HG03571 (cell line): ENCODE results near the gene BIN1.
A peak's percentile ranks its signal among the peaks of the same experiment; 100 is the strongest.

Source experiments
- ATAC-seq: cut with Tn5 transposase; IDR thresholded peaks from one replicate; pipeline ENCODE4 v1.9.1; 2021; ENCODE audit not compliant: unreplicated experiment

Gene BIN1, protein sequence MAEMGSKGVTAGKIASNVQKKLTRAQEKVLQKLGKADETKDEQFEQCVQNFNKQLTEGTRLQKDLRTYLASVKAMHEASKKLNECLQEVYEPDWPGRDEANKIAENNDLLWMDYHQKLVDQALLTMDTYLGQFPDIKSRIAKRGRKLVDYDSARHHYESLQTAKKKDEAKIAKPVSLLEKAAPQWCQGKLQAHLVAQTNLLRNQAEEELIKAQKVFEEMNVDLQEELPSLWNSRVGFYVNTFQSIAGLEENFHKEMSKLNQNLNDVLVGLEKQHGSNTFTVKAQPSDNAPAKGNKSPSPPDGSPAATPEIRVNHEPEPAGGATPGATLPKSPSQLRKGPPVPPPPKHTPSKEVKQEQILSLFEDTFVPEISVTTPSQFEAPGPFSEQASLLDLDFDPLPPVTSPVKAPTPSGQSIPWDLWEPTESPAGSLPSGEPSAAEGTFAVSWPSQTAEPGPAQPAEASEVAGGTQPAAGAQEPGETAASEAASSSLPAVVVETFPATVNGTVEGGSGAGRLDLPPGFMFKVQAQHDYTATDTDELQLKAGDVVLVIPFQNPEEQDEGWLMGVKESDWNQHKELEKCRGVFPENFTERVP

DNA sequence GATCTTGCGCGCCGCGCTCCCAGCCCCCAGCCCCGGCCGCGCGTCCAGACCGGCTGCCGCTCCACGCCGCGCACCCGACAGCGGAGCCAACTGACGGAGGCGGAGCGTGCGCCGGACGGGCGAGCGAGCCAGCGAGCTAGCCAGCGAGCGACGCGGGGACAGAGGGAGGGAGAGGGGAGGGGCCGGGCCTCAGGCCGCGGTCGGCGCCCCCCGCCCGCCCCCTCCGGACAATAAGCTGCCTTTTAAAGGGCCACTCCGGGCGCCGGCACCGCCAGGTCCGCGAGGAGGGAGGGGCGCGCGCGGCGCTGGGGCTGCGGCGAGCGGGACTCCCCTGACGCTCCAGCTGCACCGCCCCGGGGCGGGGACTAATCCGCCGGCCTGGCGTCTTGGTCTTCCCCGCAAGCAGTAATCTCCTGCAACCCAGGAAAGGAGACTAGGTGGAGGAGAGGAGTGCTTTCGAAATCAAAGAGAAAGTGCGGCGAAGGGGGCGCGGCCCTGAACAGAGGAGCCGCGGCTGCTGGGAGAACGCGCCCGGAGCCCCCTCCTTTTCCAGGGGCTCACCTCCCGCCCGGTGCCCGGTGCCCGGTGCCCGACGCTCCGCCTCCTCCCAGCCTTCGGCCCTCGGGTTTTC is at the start of gene BIN1:
BIN1 (minus strand) TSS at position 164 of the 631 bp plus-strand sequence. CDS start 211 bp downstream, outside the sequence.
- peak; percentile 83 for ATAC-seq

DNA sequence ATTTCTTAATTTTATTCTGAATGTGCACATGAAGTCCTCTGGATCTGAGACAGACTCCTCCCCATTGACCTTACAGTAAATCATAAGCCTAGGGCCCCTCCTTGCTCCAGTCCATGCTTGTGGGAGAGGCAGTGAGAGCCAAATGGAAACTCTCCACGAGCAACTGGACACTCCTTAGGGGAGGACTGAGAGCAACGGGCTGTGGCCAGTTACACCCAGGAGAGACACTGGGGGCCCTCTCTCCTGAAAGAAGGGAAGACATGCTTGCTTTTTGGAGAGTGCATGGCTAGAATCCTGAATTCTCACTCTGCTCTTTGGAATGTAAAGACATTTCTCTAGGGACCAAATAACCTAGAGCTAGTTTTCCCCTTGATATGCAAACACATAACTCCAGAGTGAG is 49.0 kb upstream of the BIN1 start:
- ATAC-seq: no peak

DNA sequence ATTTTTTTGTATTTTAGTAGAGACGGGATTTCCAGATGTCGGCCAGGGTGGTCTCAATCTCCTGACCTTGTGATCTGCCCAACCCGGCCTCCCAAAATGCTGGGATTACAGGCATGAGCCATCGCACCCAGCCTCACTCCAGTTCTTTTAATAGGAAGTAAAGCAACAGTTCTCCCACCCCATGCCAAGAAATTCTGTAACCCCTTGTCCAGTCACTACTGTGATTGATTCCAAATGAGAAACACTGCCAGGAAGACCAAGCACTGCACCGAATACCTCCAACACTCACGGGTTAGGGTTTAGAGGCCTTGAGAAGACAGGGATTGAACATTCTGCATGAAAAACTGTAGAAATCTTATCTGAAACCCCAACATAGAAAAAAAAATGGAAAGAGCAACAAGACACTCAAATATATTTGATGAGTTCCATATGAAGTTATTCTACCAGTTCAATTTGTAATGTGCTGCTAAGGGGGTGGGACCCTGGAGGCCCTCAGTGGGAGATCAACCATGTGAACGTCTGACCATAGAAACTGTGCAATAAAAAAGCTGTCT is 48.2 kb upstream of the BIN1 start:
- ATAC-seq: no peak

GRCh38 chr2:127154396-127154795 is 47.4 kb upstream of the BIN1 start:
- no peak for ATAC-seq

- ATAC-seq: no peak
These were observed 46.8 kb upstream of the BIN1 start for GRCh38 chr2:127153691-127154158.

- ATAC-seq: no peak
These were observed 44.0 kb upstream of the BIN1 start for GRCh38 chr2:127150996-127151395.

GRCh38 chr2:127149384-127149783 is 42.4 kb upstream of the BIN1 start:
- ATAC-seq: no peak

DNA sequence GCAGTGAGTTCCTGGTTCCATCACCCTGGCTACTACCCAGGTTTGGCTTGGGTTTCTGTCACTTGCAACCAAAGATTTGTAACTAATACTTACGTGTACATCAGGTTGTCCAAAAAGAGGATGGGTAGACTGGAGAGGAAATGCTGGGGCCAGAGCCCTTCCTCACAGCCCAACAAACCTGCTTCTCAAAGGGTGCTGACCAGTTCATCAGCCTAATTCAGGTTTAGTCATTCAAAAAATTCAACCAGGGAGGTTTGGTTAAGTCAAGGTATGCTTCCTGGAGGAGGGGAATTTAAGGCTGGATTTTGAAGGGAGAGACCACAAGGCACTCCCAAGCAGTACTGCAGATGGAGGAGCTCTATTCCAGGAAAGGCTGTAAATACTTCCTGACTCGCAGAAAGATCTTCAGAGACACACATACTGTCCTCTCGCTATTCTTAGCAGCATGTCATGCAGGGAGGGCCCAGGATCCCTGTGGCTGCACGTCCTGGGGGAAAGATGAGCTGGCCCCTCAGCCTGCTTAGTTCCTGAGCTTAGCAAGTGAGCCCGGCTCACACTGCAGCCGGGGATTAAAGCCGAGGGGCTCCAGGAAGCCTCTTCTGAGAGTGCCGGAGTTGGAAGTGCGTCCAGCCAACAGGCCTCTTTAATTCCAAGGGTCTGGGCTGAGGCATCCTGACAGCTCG is 40.0 kb upstream of the BIN1 start:
- no peak for ATAC-seq

DNA sequence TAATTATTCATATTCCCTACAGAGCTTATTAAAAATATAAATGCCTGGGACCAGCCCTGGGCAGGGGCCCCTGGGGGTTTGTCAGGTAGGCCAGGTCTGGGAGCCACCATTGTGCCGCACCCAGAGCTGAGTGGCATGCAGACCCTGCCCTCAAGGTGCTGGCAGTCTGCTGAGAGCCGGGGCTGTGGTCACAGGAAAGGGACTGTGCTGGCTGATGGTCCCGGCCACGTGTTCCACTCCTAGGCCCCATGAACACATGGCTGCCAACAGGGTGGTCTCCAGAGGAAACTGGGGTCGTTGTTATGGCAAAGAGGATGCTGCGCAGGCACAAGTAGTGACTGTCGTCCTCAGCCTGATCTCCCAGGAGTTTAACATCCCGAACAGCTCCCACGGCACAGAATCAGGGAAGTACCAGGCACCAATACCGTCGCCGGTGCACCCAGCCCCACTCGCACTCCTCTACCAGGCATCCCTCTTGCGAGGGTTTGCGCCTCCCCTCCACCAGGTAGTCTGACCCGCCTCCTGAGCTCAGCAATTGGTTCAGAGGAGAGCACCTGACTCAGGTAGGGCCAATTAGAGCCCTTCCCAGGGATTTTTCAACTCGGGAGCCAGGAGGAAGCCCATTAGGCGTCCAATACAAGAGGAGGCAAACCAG is 39.2 kb upstream of the BIN1 start:
- no peak for ATAC-seq

DNA sequence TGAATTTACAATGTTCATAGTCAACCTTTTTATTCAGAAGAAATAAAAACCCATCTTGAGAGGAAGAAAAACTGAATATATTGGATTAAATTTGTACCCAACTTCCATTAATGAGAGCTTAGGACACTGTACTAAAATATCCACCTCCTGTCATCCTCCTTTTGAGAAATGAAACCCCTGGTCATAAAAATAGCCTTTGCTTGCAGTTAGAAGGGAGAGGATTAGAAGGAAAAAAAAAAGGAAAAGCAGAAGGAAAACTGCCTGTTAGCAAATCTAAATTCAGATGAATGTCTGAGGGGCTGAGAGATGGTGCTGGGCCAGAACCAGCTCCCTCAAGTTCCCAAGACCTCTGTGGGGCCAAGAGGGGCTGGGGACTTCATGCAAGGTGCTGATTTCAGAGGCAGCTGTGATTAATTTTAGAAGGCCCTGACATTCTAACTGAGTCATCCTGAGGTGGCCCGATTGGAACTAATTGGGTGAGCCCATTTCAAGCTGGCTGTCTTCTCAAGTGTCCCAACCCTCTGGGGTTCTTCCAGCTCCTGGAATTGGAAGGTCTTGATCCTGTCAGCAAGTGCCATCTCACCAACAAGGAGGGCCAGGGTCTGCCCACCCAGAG is 38.4 kb upstream of the BIN1 start:
- ATAC-seq: no peak

GRCh38 chr2:127143841-127144782 is 37.2 kb upstream of the BIN1 start:
- ATAC-seq: no peak

DNA sequence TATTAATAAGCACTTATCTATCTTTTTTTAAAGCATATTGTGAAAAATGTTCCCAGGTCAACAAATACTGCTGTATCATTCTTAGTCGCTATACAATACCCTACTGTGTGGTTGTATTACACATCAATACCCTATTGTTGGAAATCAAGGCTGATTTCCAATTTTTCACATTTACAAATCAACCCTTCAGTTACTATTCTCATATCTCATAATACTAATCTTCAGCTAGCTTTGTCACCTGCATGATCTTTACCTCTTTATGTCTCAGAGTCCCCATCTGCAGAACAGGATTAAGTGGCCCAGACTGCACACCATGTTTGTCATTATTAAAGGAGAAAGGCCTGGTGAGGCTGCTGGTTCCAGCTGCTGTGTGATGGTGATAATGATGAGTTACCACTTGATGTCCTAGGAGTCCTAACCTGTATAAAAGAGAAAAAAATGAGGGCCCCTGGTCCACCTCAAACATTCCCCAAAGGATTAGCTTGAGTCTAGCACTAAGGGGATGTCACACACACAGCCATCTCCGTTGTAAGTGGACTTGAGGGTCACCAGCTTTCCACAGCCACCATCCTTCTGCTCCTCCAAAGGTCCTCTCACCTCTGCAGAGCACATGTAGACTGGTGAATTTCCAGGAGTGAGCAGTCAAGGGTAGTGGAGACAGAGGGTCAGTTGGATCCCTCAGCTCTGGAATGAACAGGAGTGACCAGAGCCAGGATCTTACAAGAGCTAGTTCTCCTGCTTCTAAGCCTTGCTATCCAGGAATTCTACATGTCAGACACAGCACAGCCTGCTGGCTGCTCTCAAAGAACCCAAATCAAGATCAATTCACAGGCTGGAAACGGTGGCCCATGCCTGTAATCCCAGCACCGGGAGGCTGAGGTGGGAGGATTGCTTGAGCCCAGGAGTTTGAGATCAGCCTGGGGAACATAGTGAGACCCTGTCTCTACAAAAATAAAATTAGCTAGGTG is 36.0 kb upstream of the BIN1 start:
- no peak for ATAC-seq

DNA sequence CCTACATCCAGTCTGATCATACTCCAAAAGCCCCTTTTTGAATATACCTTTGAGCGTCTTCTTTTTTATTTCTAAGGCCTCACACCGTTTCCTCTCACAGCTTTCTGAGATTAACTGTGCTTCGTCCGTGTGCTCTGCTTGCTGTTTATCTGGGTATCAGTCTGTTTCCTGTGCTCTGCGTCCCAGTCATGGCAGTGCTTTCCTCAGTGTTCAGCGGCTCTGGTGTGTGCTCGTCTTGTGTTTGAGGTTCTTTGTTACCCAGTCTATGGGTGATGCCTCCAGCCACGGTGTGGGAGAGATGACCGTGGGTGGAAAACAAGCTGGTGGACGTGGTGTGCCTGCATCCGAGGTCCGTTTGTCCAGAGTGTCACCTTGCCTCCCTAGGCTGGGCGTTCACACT is 33.6 kb upstream of the BIN1 start:
- no peak for ATAC-seq

DNA sequence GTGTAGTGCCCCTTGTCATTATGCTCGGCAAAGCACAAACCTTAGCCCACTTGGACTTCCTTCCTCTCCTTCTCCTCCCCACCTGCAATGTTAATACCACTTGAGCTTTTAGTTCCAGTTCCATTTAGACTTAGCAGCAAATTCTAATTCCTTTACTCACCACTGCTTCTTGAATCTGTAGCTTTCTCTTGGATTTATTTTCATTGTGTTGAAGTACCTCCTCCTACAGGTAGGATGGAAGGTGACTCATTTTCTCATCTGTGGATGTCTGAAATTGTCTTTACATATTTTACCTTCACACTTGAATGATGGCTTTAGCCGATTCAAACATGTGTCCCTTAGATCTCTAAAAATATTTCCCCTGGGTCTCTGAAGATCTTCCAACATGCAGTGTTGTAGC is 32.8 kb upstream of the BIN1 start:
- no peak for ATAC-seq

- ATAC-seq: no peak
These were observed 31.3 kb upstream of the BIN1 start for GRCh38 chr2:127138281-127138680.

GRCh38 chr2:127137741-127138140 is 30.8 kb upstream of the BIN1 start:
- ATAC-seq: no peak

- no peak for ATAC-seq
These were observed 30.3 kb upstream of the BIN1 start for GRCh38 chr2:127137225-127137624.
